RWPE2 (cell line): Measurements from ENCODE around the gene SLC16A5.

Source experiments
- ATAC-seq: fragments of 200-7000 bp; cut with Tn5 transposase; 3 replicates; pipeline ENCODE4 v1.9.1; 2021; ENCODE audit warnings: low read depth
- DNase-seq: peaks from one replicate; pipeline ENCODE4 v3.0.0-alpha.2; 2020; ENCODE audit warnings: low spot score
- H3K27ac ChIP-seq: fragments of 450-650 bp; 2 replicates; pipeline ENCODE4 v1.5.1; 2017; ENCODE audit warnings: mild to moderate bottlenecking; ENCODE audit not compliant: poor library complexity, severe bottlenecking
- H3K27me3 ChIP-seq: fragments of 250-450 bp; sonication (Bioruptor Pico); 2 replicates; pipeline ENCODE4 v1.5.1; 2021; ENCODE audit warnings: mild to moderate bottlenecking, moderate library complexity; ENCODE audit not compliant: insufficient read depth, poor library complexity, severe bottlenecking
- H3K36me3 ChIP-seq: fragments of 250-450 bp; sonication (Bioruptor Pico); 2 replicates; pipeline ENCODE4 v1.5.1; 2020; ENCODE audit warnings: low read depth, mild to moderate bottlenecking, moderate library complexity
- H3K4me1 ChIP-seq: fragments of 250-450 bp; sonication (Bioruptor Pico); 2 replicates; pipeline ENCODE4 v1.5.1; 2021; ENCODE audit warnings: mild to moderate bottlenecking, moderate library complexity; ENCODE audit not compliant: insufficient read depth, poor library complexity, severe bottlenecking
- H3K4me3 ChIP-seq: fragments of 250-450 bp; sonication (Bioruptor Pico); 2 replicates; pipeline ENCODE4 v1.5.1; 2021; ENCODE audit warnings: mild to moderate bottlenecking, moderate library complexity; ENCODE audit not compliant: severe bottlenecking
- H3K9me3 ChIP-seq: fragments of 250-450 bp; sonication (Bioruptor Pico); 2 replicates; pipeline ENCODE4 v1.5.1; 2021; ENCODE audit warnings: mild to moderate bottlenecking, moderate library complexity; ENCODE audit not compliant: severe bottlenecking
- CTCF ChIP-seq: fragments of 450-650 bp; IDR thresholded peaks from one replicate; pipeline ENCODE4 v1.5.1; 2017; ENCODE audit warnings: mild to moderate bottlenecking, moderate library complexity; ENCODE audit not compliant: poor library complexity, severe bottlenecking

SLC16A5 gene

GRCh38 chr17:75086496-75087181 is 1.1 kb upstream of the SLC16A5 start:
- H3K9me3 ChIP-seq, result no peaks in the 10 kb centered on the region
- TF ChIP-seq CTCF, result no peak
- no peak for ATAC-seq
- peak overlapping the region; percentile 86 for H3K27ac ChIP-seq
- H3K27me3 ChIP-seq, result no peaks in the 10 kb centered on the region
- no peak for DNase-seq
- no peaks in the 10 kb centered on the region for H3K36me3 ChIP-seq
- peaks cover 38% of the 10 kb centered on the region for H3K4me1 ChIP-seq
- peak overlapping the region; percentile 44 for H3K4me3 ChIP-seq

- no peak for TF ChIP-seq CTCF
- Histone ChIP-seq H3K4me1 (peaks cover 38% of the 10 kb centered on the region), H3K4me3 (peak overlapping the region; percentile 44), H3K9me3 (no peaks in the 10 kb centered on the region), H3K27ac (peak overlapping the region; percentile 86), H3K27me3 (no peaks in the 10 kb centered on the region), H3K36me3 (no peaks in the 10 kb centered on the region)
- no peak for DNase-seq
- ATAC-seq, result no peak; the same call in 2 of the 3 replicates
Measured at GRCh38 chr17:75087182-75087557, 584 bp upstream of the SLC16A5 start.

GRCh38 chr17:75088465-75089417 is 987 bp downstream of the SLC16A5 start:
- peak overlapping the region; percentile 86 for H3K27ac ChIP-seq
- ATAC-seq, result peak; percentile 35
- peak overlapping the region; percentile 44 for H3K4me3 ChIP-seq
- no peaks in the 10 kb centered on the region for H3K36me3 ChIP-seq
- no peak for TF ChIP-seq CTCF
- no peak for DNase-seq
- H3K27me3 ChIP-seq, result no peaks in the 10 kb centered on the region
- H3K9me3 ChIP-seq, result no peaks in the 10 kb centered on the region
- peaks cover 47% of the 10 kb centered on the region for H3K4me1 ChIP-seq

- Histone ChIP-seq H3K4me1 (peaks cover 49% of the 10 kb centered on the region), H3K9me3 (no peaks in the 10 kb centered on the region), H3K27me3 (no peaks in the 10 kb centered on the region), H3K27ac (peak overlapping the region; percentile 49), H3K4me3 (no peak overlapping the region), H3K36me3 (no peaks in the 10 kb centered on the region; the same call in 1 of the 2 replicates)
- no peak for TF ChIP-seq CTCF
- ATAC-seq, result no peak
- no peak for DNase-seq
Measured at GRCh38 chr17:75090871-75091854, 3.4 kb downstream of the SLC16A5 start.
